NB4 (cell line): ENCODE data around the gene KCNH6.

Experiments
- CTCF ChIP-seq: IDR thresholded peaks from one replicate; pipeline ENCODE4 v1.5.1; 2012; ENCODE audit warnings: low read depth, low read length
- MYC ChIP-seq: IDR thresholded peaks from 2 replicates; pipeline ENCODE4 v1.6.1; 2011; ENCODE audit warnings: low read depth, low read length
- POLR2A ChIP-seq: IDR thresholded peaks from 2 replicates; pipeline ENCODE4 v1.6.1; 2011; ENCODE audit warnings: mild to moderate bottlenecking; ENCODE audit not compliant: insufficient read length; ENCODE audit errors: extremely low read depth

GRCh38 chr17:63516910-63517824 is 6.0 kb upstream of the KCNH6 start:
- no peak for TF ChIP-seq MYC
- no peak for TF ChIP-seq CTCF
- TF ChIP-seq POLR2A, result no peak
